Measurements from ENCODE around the gene CREBL2.
"Not testable (repeated sequence)": the region's sequence is repeated elsewhere in the genome, so short reads cannot be mapped to it uniquely, and the experiment has no call there.

CREBL2 gene

GRCh38 chr12:12608557-12608957 lies 3.1 kb upstream of the CREBL2 start:
- Histone ChIP-seq H3K9ac (ENCODE audit: insufficient read length) (no peak overlapping the region), H3K27ac (no peak overlapping the region), H3K4me3 (no peak overlapping the region), H3K9me3 (ENCODE audit: low read depth, low read length) (no peaks in the 10 kb centered on the region), H3K36me3 (ENCODE audit: insufficient read depth, low read length) (no peaks in the 10 kb centered on the region)
- DNase-seq (ENCODE audit: low read depth, low spot score): no peak
- no peak for TF ChIP-seq EZH2 (IDR thresholded peaks at IDR 0.05)
- TF ChIP-seq FOXP2 (optimal IDR thresholded peaks at IDR 0.05; ENCODE audit: control extremely low read depth, extremely low read length, insufficient read depth): no peak

- H3K9me3 ChIP-seq (ENCODE audit: low read depth, low read length): no peaks in the 10 kb centered on the region
- no peak overlapping the region for H3K27ac ChIP-seq
- no peak for TF ChIP-seq FOXP2 (optimal IDR thresholded peaks at IDR 0.05; ENCODE audit: control extremely low read depth, extremely low read length, insufficient read depth)
- no peak for TF ChIP-seq EZH2 (IDR thresholded peaks at IDR 0.05)
- no peak for TF ChIP-seq POLR2AphosphoS5 (IDR thresholded peaks at IDR 0.05; ENCODE audit: borderline replicate concordance, low read depth, low read length)
- DNase-seq (ENCODE audit: low read depth, low spot score): no peak
- H3K36me3 ChIP-seq (ENCODE audit: insufficient read depth, low read length): no peaks in the 10 kb centered on the region
- H3K4me3 ChIP-seq: no peak overlapping the region
- H3K9ac ChIP-seq (ENCODE audit: insufficient read length): no peak overlapping the region
These were observed 2.0 kb upstream of the CREBL2 start for GRCh38 chr12:12609692-12610091.

- no peak for TF ChIP-seq POLR2AphosphoS5 (IDR thresholded peaks at IDR 0.05; ENCODE audit: borderline replicate concordance, low read depth, low read length)
- TF ChIP-seq EZH2 (IDR thresholded peaks at IDR 0.05): no peak
- no peak for TF ChIP-seq FOXP2 (optimal IDR thresholded peaks at IDR 0.05; ENCODE audit: control extremely low read depth, extremely low read length, insufficient read depth)
- DNase-seq (ENCODE audit: low read depth, low spot score): no peak
- Histone ChIP-seq H3K4me3 (peak overlapping the region; percentile 98), H3K36me3 (ENCODE audit: insufficient read depth, low read length) (no peaks in the 10 kb centered on the region), H3K27ac (peak overlapping the region; percentile 98), H3K9ac (ENCODE audit: insufficient read length) (no peak overlapping the region), H3K9me3 (ENCODE audit: low read depth, low read length) (no peaks in the 10 kb centered on the region)
These were observed 965 bp upstream of the CREBL2 start for GRCh38 chr12:12610711-12611110.

- no peak for TF ChIP-seq EZH2 (IDR thresholded peaks at IDR 0.05)
- no peak for TF ChIP-seq POLR2AphosphoS5 (IDR thresholded peaks at IDR 0.05; ENCODE audit: borderline replicate concordance, low read depth, low read length)
- TF ChIP-seq FOXP2 (optimal IDR thresholded peaks at IDR 0.05; ENCODE audit: control extremely low read depth, extremely low read length, insufficient read depth): no peak
- H3K9ac ChIP-seq (ENCODE audit: insufficient read length): peak overlapping the region; percentile 99
- peak overlapping the region; percentile 98; the same call in 1 of the 2 replicates for H3K27ac ChIP-seq
- H3K9me3 ChIP-seq (ENCODE audit: low read depth, low read length): no peaks in the 10 kb centered on the region
- no peaks in the 10 kb centered on the region for H3K36me3 ChIP-seq (ENCODE audit: insufficient read depth, low read length)
- H3K4me3 ChIP-seq: peak overlapping the region; percentile 98
- DNase-seq (ENCODE audit: low read depth, low spot score): no peak
These were observed 682 bp downstream of the CREBL2 start for GRCh38 chr12:12612358-12612757.

GRCh38 chr12:12613344-12613743 lies 1.7 kb downstream of the CREBL2 start:
- peak overlapping the region; percentile 39 for H3K9ac ChIP-seq (ENCODE audit: insufficient read length)
- H3K27ac ChIP-seq: peak overlapping the region; percentile 81
- no peak for TF ChIP-seq FOXP2 (optimal IDR thresholded peaks at IDR 0.05; ENCODE audit: control extremely low read depth, extremely low read length, insufficient read depth)
- TF ChIP-seq EZH2 (IDR thresholded peaks at IDR 0.05): no peak
- TF ChIP-seq POLR2AphosphoS5 (IDR thresholded peaks at IDR 0.05; ENCODE audit: borderline replicate concordance, low read depth, low read length): no peak
- peak overlapping the region; percentile 69 for H3K4me3 ChIP-seq
- DNase-seq (ENCODE audit: low read depth, low spot score): no peak
- H3K9me3 ChIP-seq (ENCODE audit: low read depth, low read length): no peaks in the 10 kb centered on the region
- no peaks in the 10 kb centered on the region for H3K36me3 ChIP-seq (ENCODE audit: insufficient read depth, low read length)

- no peak overlapping the region for H3K9ac ChIP-seq (ENCODE audit: insufficient read length)
- no peak for TF ChIP-seq FOXP2 (optimal IDR thresholded peaks at IDR 0.05; ENCODE audit: control extremely low read depth, extremely low read length, insufficient read depth)
- TF ChIP-seq EZH2 (IDR thresholded peaks at IDR 0.05): no peak
- no peak for TF ChIP-seq POLR2AphosphoS5 (IDR thresholded peaks at IDR 0.05; ENCODE audit: borderline replicate concordance, low read depth, low read length)
- no peak overlapping the region for H3K4me3 ChIP-seq
- no peaks in the 10 kb centered on the region for H3K36me3 ChIP-seq (ENCODE audit: insufficient read depth, low read length)
- no peak overlapping the region for H3K27ac ChIP-seq
- DNase-seq (ENCODE audit: low read depth, low spot score): no peak
- no peaks in the 10 kb centered on the region for H3K9me3 ChIP-seq (ENCODE audit: low read depth, low read length)
These were observed 2.7 kb downstream of the CREBL2 start for GRCh38 chr12:12614342-12614741.

- Histone ChIP-seq H3K4me3 (no peak overlapping the region), H3K9ac (ENCODE audit: insufficient read length) (no peak overlapping the region), H3K27ac (no peak overlapping the region), H3K36me3 (ENCODE audit: insufficient read depth, low read length) (no peaks in the 10 kb centered on the region), H3K9me3 (ENCODE audit: low read depth, low read length) (no peaks in the 10 kb centered on the region)
- TF ChIP-seq FOXP2 (optimal IDR thresholded peaks at IDR 0.05; ENCODE audit: control extremely low read depth, extremely low read length, insufficient read depth) (no peak), POLR2AphosphoS5 (IDR thresholded peaks at IDR 0.05; ENCODE audit: borderline replicate concordance, low read depth, low read length) (no peak), EZH2 (IDR thresholded peaks at IDR 0.05) (no peak)
- no peak for DNase-seq (ENCODE audit: low read depth, low spot score)
These were observed 5.0 kb downstream of the CREBL2 start for GRCh38 chr12:12616512-12617310.

- H3K9ac ChIP-seq (ENCODE audit: insufficient read length); H3K9me3 ChIP-seq (ENCODE audit: low read depth, low read length); DNase-seq (ENCODE audit: low read depth, low spot score); H3K27ac ChIP-seq; H3K36me3 ChIP-seq (ENCODE audit: insufficient read depth, low read length); H3K4me3 ChIP-seq: not testable (repeated sequence)
These were observed 6.4 kb downstream of the CREBL2 start for GRCh38 chr12:12618064-12618463.

- Histone ChIP-seq H3K36me3 (ENCODE audit: insufficient read depth, low read length) (no peaks in the 10 kb centered on the region), H3K4me3 (no peak overlapping the region), H3K27ac (no peak overlapping the region), H3K9me3 (ENCODE audit: low read depth, low read length) (no peaks in the 10 kb centered on the region), H3K9ac (ENCODE audit: insufficient read length) (no peak overlapping the region)
- no peak for TF ChIP-seq POLR2AphosphoS5 (IDR thresholded peaks at IDR 0.05; ENCODE audit: borderline replicate concordance, low read depth, low read length)
- no peak for TF ChIP-seq EZH2 (IDR thresholded peaks at IDR 0.05)
- no peak for TF ChIP-seq FOXP2 (optimal IDR thresholded peaks at IDR 0.05; ENCODE audit: control extremely low read depth, extremely low read length, insufficient read depth)
- no peak for DNase-seq (ENCODE audit: low read depth, low spot score)
These were observed 9.1 kb downstream of the CREBL2 start for GRCh38 chr12:12620730-12621315.
